IMR-90 (cell line): ENCODE data around the gene KLF7. TPM values are rescaled to one million over a fixed set of nuclear protein-coding genes. Genes with fewer than 3 reads are reported as not detected.

ENCODE experiments used
- ATAC-seq: fragments of 200-7000 bp; cut with Tn5 transposase; 2 replicates; pipeline ENCODE4 v1.9.1; 2020; ENCODE audit warnings: low read depth, mild to moderate bottlenecking, moderate library complexity
- BruUV-seq: library from RNA; stranded (reverse); fragments of 400-500 nt; replicated peaks from 2 replicates; lab custom pipeline; 2021; lab: Mats Ljungman, UMichigan
- CTCF ChIA-PET: fragments of 300-600 bp; formaldehyde crosslinking; extraction: SDS; loops from one replicate; lab custom pipeline; 2021; ENCODE audit warnings: antibody characterized with exemption; lab: Yijun Ruan, JAX
- POLR2A ChIA-PET: fragments of 300-600 bp; sonication (Branson Sonifier 250); formaldehyde crosslinking; loops from one replicate; lab custom pipeline; 2022; ENCODE audit warnings: antibody characterized with exemption; ENCODE audit not compliant: unreplicated experiment; lab: Charles Lee
- DNase-seq: peaks from one replicate; pipeline ENCODE4 v3.0.0; 2013
- H2AFZ ChIP-seq: replicated peaks from 2 replicates; pipeline ENCODE3; 2013; ENCODE audit warnings: low read length, mild to moderate bottlenecking; ENCODE audit not compliant: poor library complexity
- H2AK5ac ChIP-seq: 2 replicates; pipeline ENCODE4 v1.6.1; 2013; ENCODE audit warnings: low read depth, low read length, inconsistent platforms
- H2AK9ac ChIP-seq: replicated peaks from 2 replicates; pipeline ENCODE3; 2013; ENCODE audit warnings: mild to moderate bottlenecking, low read depth, low read length, moderate library complexity; ENCODE audit not compliant: poor library complexity
- H2BK120ac ChIP-seq: 2 replicates; pipeline ENCODE4 v1.6.1; 2013; ENCODE audit warnings: low read depth, low read length, inconsistent platforms
- H2BK15ac ChIP-seq: 3 replicates; pipeline ENCODE4 v1.6.1; 2013; ENCODE audit warnings: low read depth, low read length, inconsistent platforms
- H2BK20ac ChIP-seq: 2 replicates; pipeline ENCODE4 v1.6.1; 2013; ENCODE audit warnings: low read depth, mild to moderate bottlenecking, inconsistent platforms, low read length, moderate library complexity
- H2BK5ac ChIP-seq: 2 replicates; pipeline ENCODE4 v1.6.1; 2013; ENCODE audit warnings: mild to moderate bottlenecking, low read depth, low read length, inconsistent platforms; ENCODE audit not compliant: poor library complexity, severe bottlenecking
- H3K14ac ChIP-seq: replicated peaks from 2 replicates; pipeline ENCODE4 v1.6.1; 2013; ENCODE audit warnings: low read depth, low read length, inconsistent platforms
- H3K18ac ChIP-seq: 2 replicates; pipeline ENCODE4 v1.6.1; 2013; ENCODE audit warnings: low read depth, low read length, control low read depth
- H3K23ac ChIP-seq: 2 replicates; pipeline ENCODE4 v1.6.1; 2013; ENCODE audit warnings: low read depth, low read length, inconsistent platforms
- H3K27ac ChIP-seq: 2 replicates; pipeline ENCODE4 v1.5.1; 2013; ENCODE audit warnings: mild to moderate bottlenecking, control low read depth, low read length; ENCODE audit not compliant: insufficient read depth
- H3K27me3 ChIP-seq: 2 replicates; pipeline ENCODE4 v1.6.1; 2013; ENCODE audit warnings: low read length; ENCODE audit not compliant: control insufficient read depth, insufficient read depth
- H3K36me3 ChIP-seq: 2 replicates; pipeline ENCODE4 v1.6.1; 2013; ENCODE audit warnings: low read length, mixed read lengths; ENCODE audit not compliant: control insufficient read depth, insufficient read depth
- H3K4ac ChIP-seq: 2 replicates; pipeline ENCODE4 v1.6.1; 2013; ENCODE audit warnings: low read depth, low read length, inconsistent platforms
- H3K4me1 ChIP-seq: 2 replicates; pipeline ENCODE4 v1.6.1; 2013; ENCODE audit warnings: low read length, mixed read lengths; ENCODE audit not compliant: control insufficient read depth, insufficient read depth
- H3K4me2 ChIP-seq: 2 replicates; pipeline ENCODE4 v1.6.1; 2013; ENCODE audit warnings: low read depth, mild to moderate bottlenecking, control low read depth, low read length, moderate library complexity
- H3K4me3 ChIP-seq: 2 replicates; pipeline ENCODE4 v1.5.1; 2013; ENCODE audit warnings: low read depth, mild to moderate bottlenecking, control low read depth, low read length, moderate library complexity; ENCODE audit not compliant: insufficient read depth
- H3K56ac ChIP-seq: 2 replicates; pipeline ENCODE4 v1.6.1; 2013; ENCODE audit warnings: low read length, inconsistent platforms; ENCODE audit not compliant: insufficient read depth; ENCODE audit errors: extremely low read depth
- H3K79me1 ChIP-seq, 2 experiments: 2 replicates each; pipeline ENCODE4 v1.6.1; 2013; ENCODE audit warnings: low read length in 2 of 2, inconsistent platforms in 1 of 2, low read depth in 1 of 2
- H3K9ac ChIP-seq: 2 replicates; pipeline ENCODE4 v1.6.1; 2013; ENCODE audit warnings: low read depth, low read length, control low read depth
- H3K9me1 ChIP-seq: 2 replicates; pipeline ENCODE4 v1.6.1; 2013; ENCODE audit warnings: low read length, inconsistent platforms; ENCODE audit not compliant: insufficient read depth
- H3K9me3 ChIP-seq: 2 replicates; pipeline ENCODE4 v1.6.1; 2013; ENCODE audit warnings: low read length; ENCODE audit not compliant: control insufficient read depth, insufficient read depth
- H4K20me1 ChIP-seq: 2 replicates; pipeline ENCODE4 v1.6.1; 2013; ENCODE audit warnings: low read length, inconsistent platforms; ENCODE audit not compliant: insufficient read depth
- H4K5ac ChIP-seq: 2 replicates; pipeline ENCODE4 v1.6.1; 2013; ENCODE audit warnings: mild to moderate bottlenecking, low read depth, low read length, control low read depth
- H4K8ac ChIP-seq, 2 experiments: 2 replicates each; pipeline ENCODE4 v1.6.1; 2013; ENCODE audit warnings: low read depth in 2 of 2, low read length in 2 of 2, control low read depth in 1 of 2, inconsistent platforms in 1 of 2
- H4K91ac ChIP-seq: 2 replicates; pipeline ENCODE4 v1.6.1; 2013; ENCODE audit warnings: low read depth, low read length, inconsistent platforms; ENCODE audit not compliant: insufficient read depth
- BHLHE40 ChIP-seq: fragments of 150-350 bp; IDR thresholded peaks from 2 replicates; pipeline ENCODE4 v1.6.1; 2016; ENCODE audit warnings: mild to moderate bottlenecking, low read depth, low read length
- CHD1 ChIP-seq: IDR thresholded peaks from 2 replicates; pipeline ENCODE4 v1.6.1; 2012; ENCODE audit warnings: low read depth, low read length, improper control_type of control experiment
- MAZ ChIP-seq: IDR thresholded peaks from 2 replicates; pipeline ENCODE4 v1.6.1; 2012; ENCODE audit warnings: low read depth, mild to moderate bottlenecking, low read length, improper control_type of control experiment, moderate library complexity, borderline replicate concordance
- MXI1 ChIP-seq: IDR thresholded peaks from 2 replicates; pipeline ENCODE4 v1.6.1; 2012; ENCODE audit warnings: low read depth, mild to moderate bottlenecking, low read length, moderate library complexity, borderline replicate concordance
- NFE2L2 ChIP-seq: fragments of 150-350 bp; IDR thresholded peaks from 2 replicates; pipeline ENCODE4 v1.6.1; 2016; ENCODE audit warnings: low read depth, mild to moderate bottlenecking, low read length
- POLR2A ChIP-seq: IDR thresholded peaks from 2 replicates; pipeline ENCODE4 v1.6.1; 2012; ENCODE audit warnings: mild to moderate bottlenecking, low read depth, low read length
- RFX5 ChIP-seq: IDR thresholded peaks from 2 replicates; pipeline ENCODE4 v1.8.0; 2012; ENCODE audit warnings: low read depth, mild to moderate bottlenecking, low read length, moderate library complexity
- WGBS, 2 experiments: methylation state at CpG; one replicate each; pipeline versions ENCODE4 v1.1.5 to v1.1.7; 2013; ENCODE audit warnings: missing lambda C conversion rate in 2 of 2; ENCODE audit not compliant: insufficient read length in 1 of 2; ENCODE audit errors: extremely low coverage in 2 of 2; 5-methylcytosine and 5-hydroxymethylcytosine counted together
- dilution Hi-C: fragments of 300-500 bp; cut with HindIII; formaldehyde crosslinking; loops from one replicate; pipeline ENCODE4 v1.14.3; 2018; ENCODE audit warnings: low sequenced_read_pairs; ENCODE audit not compliant: unreplicated experiment
- in situ Hi-C: fragments of 300-500 bp; cut with MboI; formaldehyde crosslinking; loops from 3 replicates; pipeline ENCODE4 v1.14.3; 2019; ENCODE audit warnings: low sequenced_read_pairs, inconsistent platforms, mixed read lengths
- intact Hi-C: fragments of 100-400 bp; cut with micrococcal nuclease; formaldehyde crosslinking; loops from 2 replicates; pipeline ENCODE4 v1.10.0; 2022
- polyA plus RNA-seq, 3 experiments: library from polyadenylated mRNA; depleted of rRNA; stranded (reverse); fragments of >200 nt; gene quantifications; 2 replicates each; pipeline ENCODE4 v1.2.3, GENCODE V29; 2012; ENCODE audit warnings: low replicate concordance in 1 of 3
- total RNA-seq: library from RNA; depleted of rRNA; stranded (reverse); fragments of >200 nt; gene quantifications from 2 replicates; pipeline ENCODE4 v1.2.3, GENCODE V29; 2012
- TF ChIP-seq, protein P1 (sequence below): conservative IDR thresholded peaks from 2 replicates; pipeline ENCODE4 v1.5.1; 2012; ENCODE audit warnings: mild to moderate bottlenecking, low read depth, low read length, improper control_type of control experiment
- TF ChIP-seq, protein P2 (sequence below): fragments of 150-350 bp; IDR thresholded peaks from 2 replicates; pipeline ENCODE4 v1.6.1; 2016; ENCODE audit warnings: low read depth, mild to moderate bottlenecking, low read length, moderate library complexity, borderline replicate concordance
- TF ChIP-seq, protein P3 (sequence below): fragments of 150-350 bp; IDR thresholded peaks from 2 replicates; pipeline ENCODE4 v1.6.1; 2017; ENCODE audit warnings: mild to moderate bottlenecking, antibody characterized with exemption, low read length, low read depth

The KLF7 gene
- total and polyA plus RNA-seq, 2 of the 4 experiments (the other 2 are of a cell fraction): 23.1 to 28.5 TPM

DNA sequence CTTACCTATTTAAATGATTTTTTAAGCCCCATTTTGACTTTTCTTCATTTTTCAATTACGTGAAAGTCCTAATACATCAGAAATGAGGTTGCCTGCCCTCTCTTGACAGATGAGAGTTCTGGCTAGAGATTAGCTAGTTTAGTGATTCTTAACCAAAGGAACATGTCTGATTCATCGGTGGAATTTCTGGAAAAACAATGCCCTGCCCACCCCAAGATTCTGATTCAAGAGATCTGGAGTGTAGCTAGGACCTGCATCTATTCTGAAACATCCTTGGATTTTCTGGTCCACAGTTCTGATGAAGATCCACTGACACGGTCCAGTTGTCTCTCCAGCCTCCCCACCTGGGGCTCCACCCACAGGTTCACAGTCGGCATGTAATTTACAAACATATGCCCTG is 111.2 kb downstream of the KLF7 start:
- Histone ChIP-seq H3K27ac (no peak overlapping the region), H3K23ac (no peak overlapping the region), H2AK5ac (no peak overlapping the region), H3K9ac (no peak overlapping the region), H3K9me1 (no peaks in the 10 kb centered on the region), H2AK9ac (no peak overlapping the region), H3K56ac (no peak overlapping the region), H3K4me2 (no peak overlapping the region), H3K18ac (no peak overlapping the region), H4K91ac (no peak overlapping the region), H2AFZ (no peak overlapping the region), H4K8ac (no peak overlapping the region), H3K14ac (no peak overlapping the region), H2BK15ac (no peak overlapping the region), H3K4ac (no peak overlapping the region), H4K5ac (no peak overlapping the region), H3K36me3 (no peaks in the 10 kb centered on the region), H3K79me1 (no peaks in the 10 kb centered on the region), H3K27me3 (peaks cover 2% of the 10 kb centered on the region; the same call in 1 of the 2 replicates), H2BK120ac (no peak overlapping the region), H2BK5ac (no peak overlapping the region), H3K9me3 (no peaks in the 10 kb centered on the region), H2BK20ac (no peak overlapping the region), H3K4me3 (no peak overlapping the region), H4K20me1 (no peaks in the 10 kb centered on the region), H3K4me1 (no peaks in the 10 kb centered on the region)
- intact Hi-C loops: loop anchor here (10.0 kb wide), 1 partner anchor 260 kb away; no protein-coding TSS in a partner anchor
- in situ Hi-C loops: no loop called here
- no TSS peak for BruUV-seq
- peak; percentile 39 for DNase-seq
- dilution Hi-C loops: no loop called here
- POLR2A ChIA-PET: no interaction called here
- WGBS, 2 experiments: 76% methylated on average over 2 of the region's 4 CpGs; no CpG with 5 or more reads in 1 of the 2 experiments
- no peak for ATAC-seq
- CTCF ChIA-PET: interaction anchor here (1.6 kb wide), 1 partner anchor 419 kb away, joined by 4 read pairs; no protein-coding TSS in a partner anchor
- TF ChIP-seq BHLHE40 (no peak), MXI1 (no peak), POLR2A (no peak), CHD1 (no peak), MAZ (no peak), NFE2L2 (no peak), RFX5 (no peak)
- TF ChIP-seq, protein P1, sequence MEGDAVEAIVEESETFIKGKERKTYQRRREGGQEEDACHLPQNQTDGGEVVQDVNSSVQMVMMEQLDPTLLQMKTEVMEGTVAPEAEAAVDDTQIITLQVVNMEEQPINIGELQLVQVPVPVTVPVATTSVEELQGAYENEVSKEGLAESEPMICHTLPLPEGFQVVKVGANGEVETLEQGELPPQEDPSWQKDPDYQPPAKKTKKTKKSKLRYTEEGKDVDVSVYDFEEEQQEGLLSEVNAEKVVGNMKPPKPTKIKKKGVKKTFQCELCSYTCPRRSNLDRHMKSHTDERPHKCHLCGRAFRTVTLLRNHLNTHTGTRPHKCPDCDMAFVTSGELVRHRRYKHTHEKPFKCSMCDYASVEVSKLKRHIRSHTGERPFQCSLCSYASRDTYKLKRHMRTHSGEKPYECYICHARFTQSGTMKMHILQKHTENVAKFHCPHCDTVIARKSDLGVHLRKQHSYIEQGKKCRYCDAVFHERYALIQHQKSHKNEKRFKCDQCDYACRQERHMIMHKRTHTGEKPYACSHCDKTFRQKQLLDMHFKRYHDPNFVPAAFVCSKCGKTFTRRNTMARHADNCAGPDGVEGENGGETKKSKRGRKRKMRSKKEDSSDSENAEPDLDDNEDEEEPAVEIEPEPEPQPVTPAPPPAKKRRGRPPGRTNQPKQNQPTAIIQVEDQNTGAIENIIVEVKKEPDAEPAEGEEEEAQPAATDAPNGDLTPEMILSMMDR: no peak
- TF ChIP-seq, protein P2, sequence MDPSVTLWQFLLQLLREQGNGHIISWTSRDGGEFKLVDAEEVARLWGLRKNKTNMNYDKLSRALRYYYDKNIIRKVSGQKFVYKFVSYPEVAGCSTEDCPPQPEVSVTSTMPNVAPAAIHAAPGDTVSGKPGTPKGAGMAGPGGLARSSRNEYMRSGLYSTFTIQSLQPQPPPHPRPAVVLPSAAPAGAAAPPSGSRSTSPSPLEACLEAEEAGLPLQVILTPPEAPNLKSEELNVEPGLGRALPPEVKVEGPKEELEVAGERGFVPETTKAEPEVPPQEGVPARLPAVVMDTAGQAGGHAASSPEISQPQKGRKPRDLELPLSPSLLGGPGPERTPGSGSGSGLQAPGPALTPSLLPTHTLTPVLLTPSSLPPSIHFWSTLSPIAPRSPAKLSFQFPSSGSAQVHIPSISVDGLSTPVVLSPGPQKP: no peak
- TF ChIP-seq, protein P3, sequence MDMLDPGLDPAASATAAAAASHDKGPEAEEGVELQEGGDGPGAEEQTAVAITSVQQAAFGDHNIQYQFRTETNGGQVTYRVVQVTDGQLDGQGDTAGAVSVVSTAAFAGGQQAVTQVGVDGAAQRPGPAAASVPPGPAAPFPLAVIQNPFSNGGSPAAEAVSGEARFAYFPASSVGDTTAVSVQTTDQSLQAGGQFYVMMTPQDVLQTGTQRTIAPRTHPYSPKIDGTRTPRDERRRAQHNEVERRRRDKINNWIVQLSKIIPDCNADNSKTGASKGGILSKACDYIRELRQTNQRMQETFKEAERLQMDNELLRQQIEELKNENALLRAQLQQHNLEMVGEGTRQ: no peak
